Left ventricle myocardium superior (tissue), 1 donor: ENCODE measurements around the gene GSG1L. TPM values are rescaled to one million over a fixed set of nuclear protein-coding genes. Genes with fewer than 3 reads are reported as not detected.
"Not testable (repeated sequence)": the region's sequence is repeated elsewhere in the genome, so short reads cannot be mapped to it uniquely, and the experiment has no call there.

Experiments
- ATAC-seq: fragments of 200-7000 bp; cut with Tn5 transposase; one replicate; pipeline ENCODE4 v1.9.1; 2020; ENCODE audit warnings: mild to moderate bottlenecking, moderate library complexity
- DNase-seq: peaks from one replicate; pipeline ENCODE4 v3.0.0-alpha.2; 2020
- intact Hi-C: fragments of 100-400 bp; cut with micrococcal nuclease; formaldehyde crosslinking; loops from one replicate; pipeline ENCODE4 v1.11.0; 2022
- total RNA-seq: library from RNA; stranded (reverse); fragmentation: NEBNext Ultra II Directional; extraction: Animal tissue kit (Norgen Biotek cat#: 25700); gene quantifications from one replicate; pipeline ENCODE4 v1.2.1, GENCODE V29; 2021
- donor health status: DM: no; HTN: yes; CAD: no; lungs with severe emphysema.

GSG1L gene
- total RNA-seq, 1 donor from 2014 or later = 1.9 TPM

GRCh38 chr16:27879601-27880247 is 183.8 kb downstream of the GSG1L start:
- intact Hi-C loops = no loop called here
- ATAC-seq (peak; percentile 92), DNase-seq (peak; percentile 73)

- DNase-seq, ATAC-seq, intact Hi-C loops: not testable (repeated sequence)
Measured at GRCh38 chr16:27872627-27873026, 190.9 kb downstream of the GSG1L start.

DNA sequence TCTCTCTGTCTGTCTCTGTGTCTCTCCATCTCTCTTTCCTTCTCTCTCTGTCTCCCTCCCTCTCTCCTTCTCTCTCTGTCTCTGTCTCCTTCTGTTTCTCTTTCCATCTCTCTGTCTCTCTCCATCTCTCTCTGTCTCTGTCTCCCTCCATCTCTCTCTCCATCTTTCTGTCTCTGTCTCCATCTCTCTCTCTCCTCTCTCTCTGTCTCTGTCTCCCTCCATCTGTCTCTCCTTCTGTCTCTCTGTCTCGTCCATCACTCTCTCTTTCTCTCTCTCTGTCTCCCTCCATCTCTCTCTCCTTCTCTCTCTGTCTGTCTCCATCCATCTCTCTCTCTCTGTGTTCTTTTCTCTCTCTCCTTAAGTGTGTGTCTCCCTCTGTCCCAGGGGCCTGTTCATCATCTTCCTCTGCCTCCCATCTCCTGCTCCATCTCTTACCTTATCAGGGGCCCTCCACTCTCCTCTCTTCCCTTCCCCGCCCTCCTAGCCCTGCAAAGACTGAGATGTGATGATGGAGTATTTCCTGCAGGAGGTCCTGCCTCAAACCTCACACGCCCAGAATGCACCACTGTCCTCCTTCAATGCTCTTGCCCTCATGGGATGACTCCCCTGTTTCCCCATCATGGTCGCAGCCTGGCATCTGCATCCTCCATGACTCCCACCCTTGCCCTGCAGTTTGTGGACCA is 193.3 kb downstream of the GSG1L start:
- no peak for ATAC-seq
- intact Hi-C loops = no loop called here
- DNase-seq = no peak

DNA sequence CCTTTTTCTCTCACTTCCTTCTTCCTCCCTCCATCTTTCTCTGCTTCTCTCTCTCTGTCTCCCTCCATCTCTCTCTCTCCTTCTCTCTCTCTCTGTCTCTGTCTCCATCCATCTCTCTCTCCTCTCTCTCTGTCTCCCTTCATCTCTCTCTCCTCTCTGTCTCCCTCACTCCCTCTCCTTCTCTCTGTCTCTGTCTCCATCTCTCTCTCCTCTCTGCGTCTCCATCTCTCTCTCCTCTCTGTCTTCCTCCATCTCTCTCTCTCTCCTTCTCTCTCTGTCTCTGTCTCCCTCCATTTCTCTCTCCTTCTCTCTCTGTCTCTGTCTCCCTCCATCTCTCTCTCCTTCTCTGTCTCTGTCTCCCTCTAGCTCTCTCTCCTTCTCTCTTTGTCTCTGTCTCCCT is 194.1 kb downstream of the GSG1L start:
- intact Hi-C loops = no loop called here
- DNase-seq = no peak
- no peak for ATAC-seq

GRCh38 chr16:27868180-27868579 is 195.3 kb downstream of the GSG1L start:
- ATAC-seq = no peak
- intact Hi-C loops = no loop called here
- no peak for DNase-seq

- intact Hi-C loops = no loop called here
- DNase-seq = peak; percentile 62
- peak; percentile 78 for ATAC-seq
Measured at GRCh38 chr16:27867122-27868110, 196.1 kb downstream of the GSG1L start.

DNA sequence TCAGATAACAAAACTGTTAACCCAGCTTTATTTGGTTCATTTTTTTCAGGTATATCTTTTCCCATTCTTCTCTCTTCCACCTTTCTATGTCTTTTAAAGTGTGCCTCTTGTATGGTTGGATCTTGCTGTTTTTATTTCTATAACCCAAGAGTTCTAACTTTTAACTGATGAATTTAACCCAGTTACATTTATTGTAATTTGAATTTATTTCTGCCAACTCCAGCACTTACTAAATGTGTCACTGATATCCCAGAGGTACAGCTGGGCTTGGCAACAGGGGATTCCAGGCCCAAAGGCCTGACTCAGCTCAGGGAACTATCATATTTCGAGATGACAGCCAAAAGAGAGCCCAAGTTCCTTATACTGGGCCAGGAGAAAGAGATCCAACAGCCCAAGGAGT is 200.1 kb downstream of the GSG1L start:
- intact Hi-C loops = no loop called here
- ATAC-seq (no peak), DNase-seq (no peak)

DNA sequence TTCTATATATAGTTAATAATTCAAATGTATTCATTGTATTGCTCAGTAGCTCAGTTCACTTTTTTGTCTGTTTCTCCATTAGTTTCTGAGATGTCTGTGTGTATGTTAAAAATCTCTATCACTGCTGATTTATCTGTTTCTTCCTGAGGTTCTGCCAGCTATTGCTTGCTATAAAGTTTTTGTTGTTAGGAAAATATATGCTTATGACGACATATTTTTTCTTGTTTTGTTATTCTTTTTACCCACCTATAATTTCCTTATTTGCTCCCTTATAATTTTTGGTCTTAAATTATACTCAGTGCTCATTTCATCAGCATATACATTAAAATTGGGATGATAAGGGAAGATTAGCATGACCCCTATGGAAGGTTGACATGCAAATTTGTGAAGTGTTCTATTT is 200.6 kb downstream of the GSG1L start:
- ATAC-seq (no peak), DNase-seq (no peak)
- intact Hi-C loops = no loop called here

- ATAC-seq (no peak), DNase-seq (no peak)
- intact Hi-C loops = no loop called here
Measured at GRCh38 chr16:27860091-27860490, 203.4 kb downstream of the GSG1L start.

GRCh38 chr16:27859020-27859419 is 204.5 kb downstream of the GSG1L start:
- no peak for ATAC-seq
- no peak for DNase-seq
- intact Hi-C loops = no loop called here

- intact Hi-C loops = no loop called here
- ATAC-seq (no peak), DNase-seq (no peak)
Measured at GRCh38 chr16:27853651-27854050, 209.9 kb downstream of the GSG1L start.

GRCh38 chr16:27853101-27853500 is 210.4 kb downstream of the GSG1L start:
- no peak for DNase-seq
- ATAC-seq = peak; percentile 67

GRCh38 chr16:27852681-27853080 is 210.8 kb downstream of the GSG1L start:
- intact Hi-C loops = no loop called here
- ATAC-seq = no peak
- no peak for DNase-seq

More at GRCh38 chr16:27853101-27853500, 210.4 kb downstream of the GSG1L start:
- intact Hi-C loops = no loop called here

DNA sequence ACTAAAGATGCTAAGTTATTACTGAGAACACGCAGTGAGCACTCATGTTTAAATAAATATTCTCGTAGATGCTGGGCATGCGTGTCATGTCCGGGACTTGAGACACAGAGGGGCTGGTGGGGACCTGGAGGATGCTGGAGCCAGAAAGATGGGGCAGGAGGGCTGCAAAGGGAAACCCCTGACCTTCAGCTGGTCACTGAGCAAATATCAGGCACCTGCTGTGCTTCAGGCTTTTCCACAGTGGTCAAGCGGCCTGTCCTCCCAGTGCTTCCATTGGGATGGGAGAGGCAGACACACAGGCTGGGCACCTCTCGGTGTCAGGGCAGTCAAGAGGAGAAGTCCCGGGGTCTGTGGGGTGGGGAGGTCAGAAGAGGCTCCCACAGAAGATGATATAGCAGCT is 211.4 kb downstream of the GSG1L start:
- DNase-seq = no peak
- intact Hi-C loops = no loop called here
- no peak for ATAC-seq

DNA sequence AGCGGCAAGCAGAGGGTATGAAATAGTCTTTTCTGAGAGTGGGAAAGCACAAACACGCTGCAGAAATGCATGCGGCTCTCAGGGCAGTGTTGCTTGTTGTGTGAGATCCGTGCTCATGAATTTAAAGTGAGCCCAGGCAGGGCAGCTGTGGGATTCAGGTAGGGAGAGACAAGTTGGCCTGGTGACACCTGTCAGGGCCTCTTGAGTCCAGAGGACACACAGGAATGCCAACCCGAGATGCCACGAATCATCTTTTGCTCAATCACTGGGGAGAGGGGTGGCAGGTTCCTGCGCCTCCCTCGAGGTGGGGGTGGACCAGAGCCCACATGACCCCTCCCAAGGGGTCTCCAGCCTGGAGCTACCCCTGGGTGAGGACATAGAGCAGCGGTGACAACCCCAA is 211.9 kb downstream of the GSG1L start:
- DNase-seq (no peak), ATAC-seq (no peak)
- intact Hi-C loops = no loop called here

DNA sequence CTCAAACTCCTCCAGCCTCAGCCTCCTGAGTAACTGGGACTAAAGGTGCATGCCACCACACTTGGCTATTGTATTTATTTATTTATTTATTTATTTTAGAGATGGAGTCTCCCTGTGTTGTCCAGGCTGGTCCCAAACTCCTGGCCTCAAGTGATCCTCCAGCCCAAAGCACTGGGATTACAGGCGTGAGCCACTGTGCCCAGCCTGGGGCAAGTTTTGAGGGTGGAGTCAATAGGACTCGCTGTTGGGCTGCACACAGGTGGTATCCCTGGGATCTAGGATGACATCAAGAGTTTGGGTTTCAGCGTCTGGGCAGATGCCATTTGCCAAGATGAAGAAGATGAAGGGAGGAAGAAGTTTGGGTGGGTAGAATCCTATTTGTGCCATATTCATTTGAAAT is 213.9 kb downstream of the GSG1L start:
- intact Hi-C loops = no loop called here
- ATAC-seq (no peak), DNase-seq (no peak)

- intact Hi-C loops = no loop called here
- no peak for DNase-seq
- no peak for ATAC-seq
Measured at GRCh38 chr16:27847030-27847550, 216.4 kb downstream of the GSG1L start.

DNA sequence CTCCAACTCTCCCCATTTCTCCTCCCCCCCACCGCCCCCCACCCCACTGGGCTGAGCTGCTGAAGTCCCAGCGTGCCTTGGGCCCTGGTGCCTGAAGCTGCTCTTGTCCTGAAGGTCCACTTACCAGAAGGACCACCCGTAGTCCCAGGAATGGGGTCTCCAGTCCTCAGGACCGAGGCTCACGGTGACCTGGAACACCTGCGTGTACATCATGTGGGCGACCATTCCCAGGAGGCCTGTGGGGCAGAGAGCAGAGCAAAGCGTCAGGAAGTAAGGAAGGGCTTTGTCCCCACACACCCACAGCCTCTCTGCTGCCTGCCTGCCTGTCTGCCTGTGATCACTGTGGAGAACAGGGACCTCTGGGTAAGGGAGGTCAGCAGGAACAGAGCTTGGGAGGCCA is 218.7 kb downstream of the GSG1L start:
- DNase-seq = no peak
- intact Hi-C loops = no loop called here
- no peak for ATAC-seq

DNA sequence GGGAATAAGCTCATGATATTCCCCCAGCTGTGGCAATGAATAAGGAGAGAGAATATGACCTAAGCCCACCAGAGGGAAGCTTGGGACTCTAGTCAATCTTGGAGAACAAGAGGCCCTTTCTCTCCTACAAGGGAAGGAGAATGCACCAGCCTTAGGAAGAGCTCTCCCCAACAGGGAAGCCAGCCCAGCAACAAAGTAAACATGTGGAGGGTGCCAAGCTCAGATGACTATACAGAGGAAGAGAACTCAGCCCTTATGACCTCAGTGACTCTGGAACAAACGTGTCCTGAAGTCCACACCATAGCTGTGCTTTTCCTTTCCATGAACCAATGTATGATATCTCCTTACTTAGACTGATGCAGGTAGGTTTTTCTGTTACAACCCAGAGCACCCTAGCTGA is 219.7 kb downstream of the GSG1L start:
- intact Hi-C loops = no loop called here
- DNase-seq (no peak), ATAC-seq (peak; percentile 29)

- DNase-seq = no peak
- intact Hi-C loops = no loop called here
- ATAC-seq = no peak
Measured at GRCh38 chr16:27841911-27842310, 221.6 kb downstream of the GSG1L start.
